AG04450 (cell line): ENCODE results near the gene FUT7. TPM values are rescaled to one million over a fixed set of nuclear protein-coding genes. Genes with fewer than 3 reads are reported as not detected.

Experiments
- CTCF ChIA-PET: fragments of 300-600, 350-600 bp; formaldehyde crosslinking; extraction: SDS; loops from one replicate; lab custom pipeline; 2022; ENCODE audit warnings: antibody characterized with exemption, inconsistent platforms; lab: Charles Lee
- POLR2A ChIA-PET: fragments of 350-600 bp; formaldehyde crosslinking; extraction: SDS; loops from one replicate; lab custom pipeline; 2021; ENCODE audit warnings: antibody characterized with exemption, inconsistent platforms; lab: Yijun Ruan, JAX
- DNase-seq: peaks from one replicate; pipeline ENCODE4 v3.0.0-alpha.2; 2011; ENCODE audit warnings: low read depth, low spot score
- H3K27ac ChIP-seq: one replicate; pipeline ENCODE4 v1.5.1; 2012; ENCODE audit warnings: low read depth, low read length, control low read depth
- H3K27me3 ChIP-seq: one replicate; pipeline ENCODE4 v1.6.0; 2012; ENCODE audit warnings: low read length; ENCODE audit not compliant: control insufficient read depth, insufficient read depth
- H3K4me3 ChIP-seq: 2 replicates; pipeline ENCODE4 v1.5.1; 2011; ENCODE audit warnings: mild to moderate bottlenecking, low read depth, low read length, control low read depth
- H3K9me3 ChIP-seq: 2 replicates; pipeline ENCODE4 v1.5.1; 2012; ENCODE audit warnings: low read length; ENCODE audit not compliant: control insufficient read depth, insufficient read depth
- polyA plus RNA-seq: library from polyadenylated mRNA; depleted of rRNA; stranded (reverse); fragments of >200 nt; gene quantifications from 2 replicates; pipeline ENCODE4 v1.2.3, GENCODE V29; 2011
- TF ChIP-seq, protein P1 (sequence below): IDR thresholded peaks from 2 replicates; pipeline ENCODE4 v1.5.1; 2011; ENCODE audit warnings: low read depth, low read length, control low read depth, inconsistent platforms

Gene FUT7
- polyA plus RNA-seq, 1 experiment: not detected

DNA sequence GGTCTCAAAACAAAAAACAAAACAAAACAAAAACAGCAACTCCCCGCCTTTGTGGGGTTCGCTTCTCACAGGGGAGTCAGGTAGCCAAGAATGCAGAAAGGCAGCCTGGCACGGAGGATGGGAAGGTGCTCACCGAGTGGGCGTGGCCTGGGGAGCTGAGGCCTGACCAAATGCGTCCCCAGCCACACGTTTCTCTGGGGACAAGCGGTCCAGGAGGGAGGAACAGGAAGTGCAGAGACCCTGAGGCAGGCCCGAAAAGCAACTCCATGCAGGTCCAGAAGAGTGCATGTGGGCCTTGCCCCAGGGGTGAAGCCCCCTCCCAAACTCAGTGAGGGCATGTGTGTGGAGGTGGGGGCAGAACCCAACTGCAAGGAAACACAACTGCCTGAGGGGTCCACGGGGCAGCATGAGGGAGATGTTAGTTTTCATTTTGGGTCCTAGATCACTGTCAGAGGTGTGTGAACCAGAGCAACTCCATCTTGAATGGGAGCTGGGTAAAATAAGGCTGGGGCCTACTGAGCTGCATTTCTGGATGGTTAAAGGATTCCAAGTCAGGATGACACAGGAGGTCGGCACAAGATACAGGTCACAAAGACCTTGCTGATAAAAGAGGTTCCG is 42.9 kb upstream of the FUT7 start:
- DNase-seq: no peak
- TF ChIP-seq, protein P1, sequence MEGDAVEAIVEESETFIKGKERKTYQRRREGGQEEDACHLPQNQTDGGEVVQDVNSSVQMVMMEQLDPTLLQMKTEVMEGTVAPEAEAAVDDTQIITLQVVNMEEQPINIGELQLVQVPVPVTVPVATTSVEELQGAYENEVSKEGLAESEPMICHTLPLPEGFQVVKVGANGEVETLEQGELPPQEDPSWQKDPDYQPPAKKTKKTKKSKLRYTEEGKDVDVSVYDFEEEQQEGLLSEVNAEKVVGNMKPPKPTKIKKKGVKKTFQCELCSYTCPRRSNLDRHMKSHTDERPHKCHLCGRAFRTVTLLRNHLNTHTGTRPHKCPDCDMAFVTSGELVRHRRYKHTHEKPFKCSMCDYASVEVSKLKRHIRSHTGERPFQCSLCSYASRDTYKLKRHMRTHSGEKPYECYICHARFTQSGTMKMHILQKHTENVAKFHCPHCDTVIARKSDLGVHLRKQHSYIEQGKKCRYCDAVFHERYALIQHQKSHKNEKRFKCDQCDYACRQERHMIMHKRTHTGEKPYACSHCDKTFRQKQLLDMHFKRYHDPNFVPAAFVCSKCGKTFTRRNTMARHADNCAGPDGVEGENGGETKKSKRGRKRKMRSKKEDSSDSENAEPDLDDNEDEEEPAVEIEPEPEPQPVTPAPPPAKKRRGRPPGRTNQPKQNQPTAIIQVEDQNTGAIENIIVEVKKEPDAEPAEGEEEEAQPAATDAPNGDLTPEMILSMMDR: no peak
- POLR2A ChIA-PET: no interaction called here
- H3K4me3 ChIP-seq: no peak overlapping the region
- CTCF ChIA-PET: interaction anchor here (1.1 kb wide), 1 partner anchor 11 kb away, joined by 4 read pairs; no protein-coding TSS in a partner anchor
- no peaks in the 10 kb centered on the region; the same call in 1 of the 2 replicates for H3K9me3 ChIP-seq
- no peak overlapping the region for H3K27ac ChIP-seq
- no peaks in the 10 kb centered on the region for H3K27me3 ChIP-seq

DNA sequence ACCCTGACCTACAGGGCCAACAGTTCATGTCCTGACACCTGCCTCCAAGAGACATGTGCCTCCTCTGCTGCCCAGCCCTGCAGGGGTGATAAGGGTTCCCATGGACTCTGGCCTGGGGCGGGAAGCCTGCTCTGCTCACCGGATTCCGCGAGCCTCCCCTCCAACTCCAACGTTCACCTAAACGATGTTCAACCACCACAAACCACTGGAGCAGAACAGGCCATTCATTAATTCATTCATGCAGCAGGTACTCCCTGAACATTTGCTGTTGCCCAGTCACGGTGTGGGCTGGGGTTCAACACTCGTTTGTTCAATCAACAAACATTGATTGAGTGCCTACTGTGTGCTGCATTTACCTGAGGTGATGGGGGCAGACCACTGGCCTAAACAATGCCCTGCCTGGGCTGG is 42.1 kb upstream of the FUT7 start:
- CTCF ChIA-PET: no interaction called here
- no peaks in the 10 kb centered on the region for H3K27me3 ChIP-seq
- no peak overlapping the region for H3K4me3 ChIP-seq
- POLR2A ChIA-PET: no interaction called here
- TF ChIP-seq, protein P1: no peak
- no peaks in the 10 kb centered on the region; the same call in 1 of the 2 replicates for H3K9me3 ChIP-seq
- no peak overlapping the region for H3K27ac ChIP-seq
- DNase-seq: no peak

DNA sequence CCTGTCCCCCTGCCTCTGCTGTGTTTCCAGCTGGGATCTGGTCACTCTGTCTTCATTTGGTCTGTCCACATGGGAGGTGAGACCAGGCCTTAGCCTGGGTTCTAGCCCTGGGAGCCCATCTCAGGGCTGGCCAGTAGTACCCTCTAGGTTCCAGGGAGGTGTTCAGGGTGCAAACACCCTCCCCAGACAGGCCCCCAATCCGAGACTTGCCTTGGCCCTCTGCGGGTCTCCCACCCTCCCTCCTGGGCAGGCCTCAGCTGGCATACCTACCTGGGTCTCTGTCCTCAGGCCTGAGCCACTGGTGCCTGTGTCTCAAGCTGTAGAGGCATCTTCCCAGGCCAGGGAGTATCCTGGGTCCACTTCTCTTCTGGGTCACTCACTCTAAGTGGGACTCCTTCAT is 39.4 kb upstream of the FUT7 start:
- ChIA-PET POLR2A (interaction anchor here (1.3 kb wide), 2 partner anchors 170 to 343 kb away, joined by 4 read pairs; partner anchors contain the start of gene TUBB4B), CTCF (interaction anchor here (1.4 kb wide), 2 partner anchors 24 to 42 kb away, joined by 3 to 6 read pairs; no protein-coding TSS in a partner anchor)
- H3K4me3 ChIP-seq: no peak overlapping the region
- TF ChIP-seq, protein P1: no peak
- H3K27me3 ChIP-seq: no peaks in the 10 kb centered on the region
- no peaks in the 10 kb centered on the region; the same call in 1 of the 2 replicates for H3K9me3 ChIP-seq
- DNase-seq: no peak
- no peak overlapping the region for H3K27ac ChIP-seq

- ChIA-PET CTCF (interaction anchor here (1.4 to 8.4 kb wide), 3 partner anchors 23 to 42 kb away, joined by 3 to 104 read pairs (median 6); partner anchors contain the start of gene NPDC1), POLR2A (interaction anchor here (0.6 to 1.3 kb wide), 4 partner anchors 11 to 343 kb away, joined by 3 to 6 read pairs (median 4); partner anchors contain the start of gene TUBB4B)
- H3K27ac ChIP-seq: no peak overlapping the region
- DNase-seq: no peak
- no peaks in the 10 kb centered on the region; the same call in 1 of the 2 replicates for H3K9me3 ChIP-seq
- H3K4me3 ChIP-seq: peak overlapping the region; percentile 44
- TF ChIP-seq, protein P1: peak; percentile 20; the same call in 1 of the 2 replicates
- H3K27me3 ChIP-seq: no peaks in the 10 kb centered on the region
These were observed 39.0 kb upstream of the FUT7 start for GRCh38 chr9:137070906-137071275.
